GM20431 (cell line): ENCODE measurements around the gene RER1.
"Not testable (repeated sequence)": the region's sequence is repeated elsewhere in the genome, so short reads cannot be mapped to it uniquely, and the experiment has no call there.

ENCODE experiments used
- in situ Hi-C: fragments of 300-500 bp; cut with MseI, MboI; formaldehyde crosslinking; loops from one replicate; pipeline ENCODE4 v1.15.0; 2020; ENCODE audit warnings: low sequenced_read_pairs; ENCODE audit not compliant: unreplicated experiment

RER1 gene

DNA sequence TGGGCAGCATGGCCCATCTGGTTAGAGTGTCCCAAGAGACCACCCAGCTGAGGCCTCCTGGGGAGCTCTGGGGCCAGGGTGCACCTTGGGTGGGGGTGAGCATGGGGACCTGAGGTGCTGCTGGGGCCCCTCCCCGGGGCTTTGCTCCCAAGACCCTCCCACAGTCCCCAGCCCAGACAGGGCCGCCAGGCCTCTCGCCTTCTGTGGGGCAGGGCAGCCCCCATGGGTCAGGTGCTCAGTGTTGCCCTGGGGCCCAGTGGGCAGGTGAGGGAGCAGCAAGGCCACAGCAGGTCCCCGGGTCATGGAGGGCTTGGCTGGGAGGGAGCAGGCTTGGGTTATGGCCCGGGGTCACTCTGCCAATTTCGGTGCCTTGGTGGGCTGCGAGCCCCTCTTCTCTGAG, 45.2 kb downstream of the RER1 start:
- in situ Hi-C loops = no loop called here

DNA sequence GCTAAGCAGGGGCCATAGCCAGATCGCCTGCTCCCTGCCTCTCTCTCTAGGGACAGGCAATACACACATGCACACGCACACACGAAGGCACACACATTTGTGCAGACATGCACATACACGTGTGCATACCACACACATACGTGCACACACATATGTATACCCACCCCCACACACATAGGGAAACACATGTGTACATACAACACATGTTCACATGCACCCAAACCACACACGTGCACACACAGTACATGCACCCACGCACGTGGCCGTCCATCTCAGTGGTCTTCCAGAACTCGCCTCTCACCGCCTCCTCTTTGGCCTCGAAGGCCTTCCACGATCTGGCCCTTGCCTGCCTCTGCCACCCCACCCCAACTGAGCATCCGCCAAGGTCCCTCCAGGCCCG, 46.0 kb downstream of the RER1 start:
- in situ Hi-C loops = no loop called here

DNA sequence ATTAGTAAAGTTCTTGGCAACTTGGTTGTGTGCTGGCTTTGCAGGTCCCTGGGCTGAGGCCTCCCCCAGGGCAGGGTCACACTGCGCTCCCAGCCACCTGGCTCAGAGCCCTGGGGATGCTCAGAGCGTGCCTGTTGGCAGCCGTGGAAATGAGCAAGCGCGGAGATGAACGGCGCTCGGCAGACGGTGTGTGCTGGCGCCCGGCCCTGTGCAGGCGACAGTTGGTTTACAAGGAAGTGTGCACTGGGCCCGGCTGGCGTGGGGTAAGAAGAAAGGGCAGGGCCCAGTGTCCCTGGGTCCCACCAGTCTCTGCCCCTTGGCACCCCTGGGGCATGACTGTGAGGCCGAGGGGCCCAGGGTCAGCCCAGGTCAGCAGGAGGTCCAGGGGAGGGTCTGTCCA, 46.4 kb downstream of the RER1 start:
- in situ Hi-C loops = no loop called here

DNA sequence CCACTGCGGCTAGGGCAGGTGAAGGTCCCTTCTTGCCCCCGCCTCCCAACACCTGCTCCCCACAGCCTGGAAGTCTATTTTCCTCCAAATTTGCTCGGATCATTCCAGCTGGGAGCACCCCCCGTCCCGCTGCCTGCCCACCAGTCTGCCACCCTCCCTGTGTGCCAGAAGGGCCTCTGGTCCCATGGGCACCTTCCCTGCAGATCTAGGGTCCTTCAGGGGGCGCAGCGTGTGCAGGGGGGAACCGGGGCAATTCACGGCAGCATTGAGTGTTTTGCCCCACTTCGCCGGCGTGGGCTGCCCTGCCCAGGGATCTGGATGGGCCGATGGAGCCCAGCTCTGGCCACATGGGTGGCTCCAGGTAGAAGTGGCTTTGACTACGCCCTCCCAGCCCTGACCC, 47.0 kb downstream of the RER1 start:
- in situ Hi-C loops = no loop called here

DNA sequence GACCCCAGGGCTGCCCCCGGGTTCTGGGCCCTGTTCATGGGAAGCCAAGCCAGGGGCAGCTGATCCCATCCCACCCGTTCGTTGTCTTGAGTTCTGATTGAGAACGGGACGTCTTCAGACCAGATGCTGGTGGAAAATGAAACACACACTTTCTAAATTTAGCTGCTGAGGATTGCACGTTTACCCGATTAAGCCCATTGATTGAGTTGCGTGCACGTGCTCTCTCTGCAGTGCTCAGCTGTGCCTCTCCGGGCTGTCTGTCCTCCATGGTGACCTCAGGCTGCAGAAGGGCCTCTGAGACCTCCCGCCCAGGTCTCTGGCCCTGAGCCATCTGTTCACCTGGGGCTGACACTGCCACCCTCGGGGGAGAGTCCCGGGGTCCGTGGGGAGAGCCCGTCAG, 47.7 kb downstream of the RER1 start:
- in situ Hi-C loops = no loop called here

DNA sequence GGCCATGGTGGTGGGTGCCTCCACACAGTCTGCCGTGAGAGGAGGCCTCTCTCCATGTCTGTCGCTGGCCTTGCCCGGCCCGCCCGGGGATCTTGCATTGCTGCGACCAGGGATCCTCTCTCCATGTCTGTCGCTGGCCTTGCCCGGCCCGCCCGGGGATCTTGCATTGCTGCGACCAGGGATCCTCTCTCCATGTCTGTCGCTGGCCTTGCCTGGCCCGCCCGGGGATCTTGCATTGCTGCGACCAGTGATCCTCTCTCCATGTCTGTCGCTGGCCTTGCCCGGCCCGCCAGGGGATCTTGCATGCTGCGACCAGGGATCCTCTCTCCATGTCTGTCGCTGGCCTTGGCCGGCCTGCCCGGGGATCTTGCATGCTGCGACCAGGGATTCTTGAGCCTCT, 48.7 kb downstream of the RER1 start:
- in situ Hi-C loops = not testable (repeated sequence)

DNA sequence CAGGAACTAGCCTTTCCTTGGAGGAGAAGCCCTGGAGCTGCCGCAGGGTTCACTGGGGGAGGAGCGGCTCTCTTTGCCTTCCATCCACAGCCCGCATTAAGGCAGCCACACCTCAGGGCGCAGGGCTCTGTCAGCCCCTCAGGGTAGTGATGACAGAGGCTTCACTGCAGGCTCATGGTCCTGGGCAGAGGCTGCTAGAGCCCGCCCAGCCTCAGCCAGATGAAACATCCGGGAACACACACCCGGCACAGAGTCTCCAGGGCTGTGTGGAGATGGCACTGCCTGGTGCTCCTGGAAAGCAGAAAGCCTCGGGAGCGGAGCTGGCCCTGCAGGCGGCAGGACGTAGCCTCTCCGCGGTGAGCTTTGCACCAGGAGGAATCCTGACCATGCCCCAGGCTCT, 50.1 kb downstream of the RER1 start:
- in situ Hi-C loops = no loop called here

DNA sequence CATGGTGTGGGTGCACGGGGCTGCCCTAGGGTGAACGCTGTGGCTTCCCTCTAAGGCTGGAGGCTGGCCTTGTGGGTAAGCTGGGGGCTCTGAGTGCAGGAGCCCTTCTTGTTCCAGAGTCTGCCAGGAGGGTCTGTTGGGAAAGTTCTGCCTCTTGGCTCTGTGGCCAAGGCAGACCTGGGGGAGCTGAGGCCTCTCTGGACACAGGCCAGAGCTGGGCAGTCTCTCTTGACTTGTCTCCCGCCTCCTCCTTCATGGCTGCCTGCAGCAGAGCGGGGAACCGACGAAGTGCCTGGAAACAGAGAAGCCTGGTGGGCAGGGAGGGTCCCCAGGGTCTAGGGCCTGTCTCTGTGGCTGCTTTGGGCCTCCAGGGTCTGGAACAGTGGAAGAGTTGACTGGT, 51.0 kb downstream of the RER1 start:
- in situ Hi-C loops = no loop called here

DNA sequence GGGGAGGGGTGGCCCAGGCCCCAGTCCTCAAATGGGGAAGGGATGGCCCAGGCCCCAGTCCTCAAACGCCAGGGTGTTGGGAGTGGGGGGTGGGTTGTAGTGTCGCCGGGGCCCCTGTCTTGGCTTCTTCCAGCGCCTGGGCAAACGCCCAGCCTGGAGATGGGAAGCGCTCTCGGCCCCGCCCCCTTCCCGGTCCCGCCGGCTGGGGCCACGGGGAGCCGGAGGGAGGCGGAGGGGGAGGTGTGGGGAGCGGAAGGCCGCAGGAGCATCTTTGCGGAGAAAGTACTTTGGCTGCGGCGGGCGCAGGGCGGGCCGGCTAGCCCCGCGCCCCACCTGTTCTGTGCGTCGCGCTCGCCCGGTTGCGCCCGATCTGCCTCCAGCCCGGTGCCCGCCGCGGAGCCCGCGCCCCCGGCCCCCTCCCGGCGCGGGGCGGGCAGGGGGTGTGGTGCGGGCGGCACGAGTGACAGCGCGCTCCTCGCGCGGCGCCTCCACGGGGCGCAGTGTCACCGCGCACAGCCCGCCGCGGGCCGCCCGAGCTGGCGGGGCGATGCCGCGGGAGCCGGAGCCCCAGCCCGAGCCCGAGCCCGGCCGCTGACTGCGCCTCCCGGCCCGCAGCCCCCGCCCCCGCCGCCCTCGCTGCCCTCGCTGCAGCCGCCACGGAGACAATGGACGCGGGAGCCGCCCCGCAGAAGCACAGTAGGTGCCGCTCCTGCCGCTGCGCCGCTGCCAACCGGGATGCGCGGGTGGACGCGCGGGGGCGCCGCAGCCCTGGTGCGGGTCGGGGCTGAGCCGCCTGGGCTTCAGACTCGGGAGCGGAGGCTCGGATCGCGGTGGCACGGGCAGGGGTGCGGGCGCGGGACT, 51.9 kb downstream of the RER1 start:
- in situ Hi-C loops = no loop called here

DNA sequence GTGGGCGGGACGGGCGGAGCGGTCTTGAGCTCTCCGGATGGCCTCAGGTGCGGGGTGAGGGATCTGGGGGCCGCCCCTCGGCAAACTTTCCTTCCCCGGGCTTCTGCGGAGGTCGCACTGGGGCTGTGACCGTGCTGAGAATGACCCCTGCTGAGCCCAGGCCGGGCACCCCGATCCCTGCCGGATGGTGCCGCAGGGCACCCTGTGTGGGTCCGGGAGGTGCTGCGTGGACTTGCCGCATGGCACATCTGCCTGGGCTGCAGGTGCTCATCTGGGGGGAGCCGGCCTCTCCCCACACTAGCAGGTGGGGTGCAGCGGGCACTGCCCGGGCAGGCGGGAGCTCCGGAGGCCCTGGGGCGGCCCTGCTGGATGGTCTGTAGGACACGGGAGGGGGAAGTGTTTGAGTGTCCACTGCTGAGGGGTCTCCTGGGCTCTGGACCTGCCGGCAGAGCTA, 52.5 kb downstream of the RER1 start:
- in situ Hi-C loops = no loop called here

DNA sequence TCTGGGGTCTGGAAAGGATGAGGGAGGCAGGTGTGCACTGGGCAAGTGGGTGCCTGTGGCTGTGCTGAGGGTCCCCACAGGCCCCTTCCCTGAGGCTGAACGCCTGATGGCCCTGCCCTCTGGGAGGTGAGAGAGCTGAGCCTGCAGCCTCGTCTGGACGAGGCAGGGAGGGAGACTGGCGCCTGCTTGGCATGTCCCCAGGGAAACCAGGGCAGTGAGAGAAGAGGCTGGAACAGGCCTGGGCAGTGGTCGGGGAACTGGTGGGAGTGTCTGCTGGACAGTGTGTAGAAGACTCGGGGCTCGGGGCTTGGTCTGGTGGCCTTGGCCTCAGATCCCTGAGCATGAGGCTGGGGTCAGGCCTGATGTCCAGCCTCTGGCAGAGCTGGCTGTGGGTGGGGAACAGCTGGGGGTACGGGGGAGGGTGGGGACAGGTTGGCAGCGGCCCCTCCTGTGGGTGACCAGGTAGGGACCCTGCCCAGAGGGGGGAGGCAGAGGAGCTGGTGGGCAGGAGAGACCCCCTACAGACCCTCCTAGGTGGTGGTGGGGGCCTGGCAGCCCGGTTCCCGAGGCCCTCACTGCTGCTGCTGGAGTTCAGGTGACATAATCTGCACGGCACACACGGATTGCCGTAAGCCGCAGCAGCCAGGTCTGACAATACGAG, 53.7 kb downstream of the RER1 start:
- in situ Hi-C loops = no loop called here

DNA sequence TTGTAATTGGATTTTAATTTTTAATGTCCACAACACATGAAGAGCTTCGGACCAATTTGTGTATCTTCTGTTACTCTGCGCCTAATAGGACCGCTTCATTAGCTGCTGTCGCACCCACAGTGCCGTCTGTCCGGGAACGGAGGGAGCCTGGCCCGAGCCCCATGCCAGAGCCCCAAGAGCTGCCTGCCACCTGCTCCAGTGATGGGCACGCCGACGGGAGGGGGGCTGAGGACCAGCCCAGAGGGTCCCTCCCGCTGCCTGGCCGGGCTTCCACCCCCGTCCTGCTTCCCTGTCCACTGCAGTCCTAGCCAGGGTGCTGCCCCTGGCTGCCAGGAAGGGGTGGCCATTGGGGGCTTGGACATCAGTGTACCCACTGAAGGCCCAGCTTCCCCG, 54.2 kb downstream of the RER1 start:
- in situ Hi-C loops = no loop called here

DNA sequence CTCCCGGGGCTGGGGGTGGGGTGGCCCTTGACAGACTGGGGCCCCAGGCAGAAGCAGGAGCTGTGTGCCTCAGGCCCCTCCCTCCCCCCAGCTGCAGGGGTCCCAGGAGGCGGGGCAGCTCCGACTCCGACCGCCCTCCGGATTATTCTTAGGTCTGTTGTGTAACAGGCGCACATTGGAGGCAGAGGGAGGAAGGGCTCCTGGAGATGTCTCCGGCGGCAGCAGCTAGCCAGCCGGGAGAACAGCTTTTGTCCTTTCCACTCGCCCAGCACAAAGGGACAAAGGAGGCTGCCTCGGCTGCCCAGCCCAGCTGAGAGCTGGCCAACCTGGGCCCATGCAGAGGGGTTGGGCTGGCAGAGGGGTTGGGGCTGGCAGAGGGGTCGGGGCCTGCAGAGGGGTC, 54.8 kb downstream of the RER1 start:
- in situ Hi-C loops = no loop called here

DNA sequence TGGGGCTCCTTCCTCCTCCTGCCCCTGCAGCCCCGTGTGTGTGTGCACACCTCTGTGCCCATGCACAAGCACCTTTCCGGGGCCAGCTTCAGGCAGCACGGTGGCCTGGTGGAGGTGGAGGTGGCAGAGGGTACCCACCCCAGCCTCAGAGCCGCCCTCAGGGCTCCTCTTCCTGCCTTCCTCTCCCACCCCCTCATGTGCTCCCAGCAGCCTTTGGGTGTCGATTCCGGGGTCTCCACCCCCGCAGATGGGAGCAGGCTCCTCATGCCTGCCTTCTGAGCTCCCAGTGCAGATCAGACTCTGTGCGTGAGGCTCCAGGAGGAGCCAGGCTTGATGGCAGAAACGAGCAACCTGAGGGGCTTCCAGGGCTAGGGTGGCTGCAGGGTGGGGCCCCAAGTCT, 55.2 kb downstream of the RER1 start:
- in situ Hi-C loops = no loop called here

DNA sequence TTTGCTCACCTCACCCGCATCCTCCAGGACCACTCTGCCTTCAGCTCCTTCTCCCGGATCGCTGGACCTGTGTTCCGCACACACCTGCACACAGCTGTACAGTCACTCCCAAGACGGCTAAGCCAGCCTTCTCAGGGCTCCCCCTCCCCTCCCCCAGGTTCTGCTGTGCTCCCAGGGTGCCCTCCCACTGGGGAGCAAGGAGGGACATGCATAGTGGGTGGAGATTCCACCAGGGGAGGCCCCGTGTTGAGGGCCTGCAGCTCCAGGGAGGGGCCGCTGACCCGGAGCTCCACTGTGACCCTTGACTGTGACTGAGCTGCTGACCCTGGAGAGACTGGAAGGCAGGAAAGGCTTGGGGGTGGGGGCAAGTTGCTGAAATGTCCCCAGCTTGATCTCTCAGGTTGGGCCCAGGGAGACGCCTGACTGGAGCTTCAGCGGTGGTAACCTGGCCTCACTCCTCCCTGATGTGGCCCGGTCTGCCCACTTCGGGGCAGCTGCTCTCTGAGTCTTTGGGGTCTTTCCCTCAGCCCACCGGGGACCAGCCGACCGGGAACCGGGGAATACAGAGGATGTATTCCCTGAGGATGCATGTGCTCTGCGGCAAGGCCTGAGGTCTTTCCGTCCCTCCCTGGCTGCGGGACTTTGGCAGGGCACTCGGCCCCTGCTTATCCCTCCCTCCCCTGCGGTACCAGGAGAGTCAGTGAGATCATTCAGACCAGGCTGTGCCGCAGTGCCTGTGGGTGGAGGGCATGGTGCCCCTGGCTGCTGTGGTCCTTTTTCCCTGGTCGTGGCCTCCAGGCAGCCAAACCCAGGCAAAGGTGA, 55.8 kb downstream of the RER1 start:
- in situ Hi-C loops = no loop called here

DNA sequence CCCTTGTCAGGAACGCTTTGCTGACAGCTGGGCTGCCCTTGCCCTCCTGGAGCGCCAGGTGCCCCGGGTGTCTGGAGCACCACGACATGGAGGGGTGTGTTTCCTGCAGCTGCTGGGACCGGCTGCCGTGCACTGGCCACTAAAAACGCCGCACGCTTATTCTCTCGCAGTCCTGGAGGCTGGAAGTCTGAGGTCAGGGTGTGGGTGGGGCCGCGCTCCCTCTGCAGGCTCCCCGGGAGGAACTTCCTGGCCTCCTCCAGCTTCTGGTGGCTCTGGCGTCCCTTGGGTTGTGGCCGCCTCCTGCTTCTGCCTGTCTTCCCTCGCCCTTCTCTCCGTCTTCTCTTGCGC, 56.4 kb downstream of the RER1 start:
- in situ Hi-C loops = no loop called here

DNA sequence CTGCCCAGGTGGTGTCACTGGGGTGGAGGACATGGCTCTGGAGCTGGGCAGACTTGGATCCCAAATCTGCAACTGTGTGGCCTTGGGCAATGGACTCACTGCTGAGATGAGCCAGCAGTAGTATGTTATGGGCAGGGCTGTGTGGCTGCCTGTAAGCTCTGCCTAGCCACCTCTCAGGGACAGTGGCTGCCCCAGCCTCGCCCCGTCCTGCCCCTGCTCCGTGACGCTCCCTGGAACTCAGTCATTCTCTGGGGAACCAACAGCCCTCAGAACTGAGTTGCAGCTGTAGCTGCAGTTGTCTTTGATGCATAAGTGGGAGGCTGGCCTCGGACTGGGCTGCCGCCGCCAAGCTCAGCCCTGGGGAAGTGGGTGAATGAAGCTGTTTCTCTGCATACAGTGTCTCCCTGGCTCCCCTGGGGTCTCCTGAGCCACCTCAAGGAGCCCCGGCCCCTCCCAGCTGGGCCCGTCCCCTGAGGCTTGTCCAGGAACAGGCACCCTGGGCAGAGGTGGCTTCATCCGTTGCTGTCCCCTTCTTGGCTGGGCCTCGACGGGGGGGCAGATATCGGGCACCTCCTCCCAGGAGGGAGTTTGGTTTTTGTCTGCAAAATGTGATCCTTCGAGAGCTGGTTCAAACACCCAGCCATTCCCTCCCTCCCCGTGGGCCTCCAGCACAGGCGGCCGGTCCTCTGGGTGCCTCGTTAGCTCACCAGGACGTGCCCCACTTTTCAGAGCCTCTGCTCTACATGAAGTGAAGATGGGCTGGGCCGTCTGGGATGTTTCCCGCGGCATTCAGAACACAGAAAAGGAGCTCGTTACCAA, 58.2 kb downstream of the RER1 start:
- in situ Hi-C loops = no loop called here

DNA sequence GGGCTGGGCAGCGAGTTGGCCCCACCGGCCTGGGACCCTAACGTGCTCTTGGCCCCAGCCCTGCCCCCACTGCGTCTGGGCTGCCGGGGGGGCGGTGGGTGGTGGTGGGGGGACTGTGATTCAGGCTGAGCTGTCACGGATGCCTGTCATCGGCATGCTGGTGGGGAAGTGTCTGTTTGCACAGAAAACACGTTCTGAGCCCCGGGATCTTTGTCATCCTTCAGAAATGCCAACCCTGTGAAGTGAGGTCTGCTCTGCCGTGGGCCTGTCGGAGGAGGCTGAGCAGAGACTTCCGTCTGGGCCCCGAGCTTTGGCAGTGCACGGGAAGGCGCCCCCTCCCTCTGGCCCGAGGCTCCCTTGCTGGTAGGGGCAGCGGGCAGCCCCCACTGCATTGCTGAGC, 60.1 kb downstream of the RER1 start:
- in situ Hi-C loops = no loop called here

DNA sequence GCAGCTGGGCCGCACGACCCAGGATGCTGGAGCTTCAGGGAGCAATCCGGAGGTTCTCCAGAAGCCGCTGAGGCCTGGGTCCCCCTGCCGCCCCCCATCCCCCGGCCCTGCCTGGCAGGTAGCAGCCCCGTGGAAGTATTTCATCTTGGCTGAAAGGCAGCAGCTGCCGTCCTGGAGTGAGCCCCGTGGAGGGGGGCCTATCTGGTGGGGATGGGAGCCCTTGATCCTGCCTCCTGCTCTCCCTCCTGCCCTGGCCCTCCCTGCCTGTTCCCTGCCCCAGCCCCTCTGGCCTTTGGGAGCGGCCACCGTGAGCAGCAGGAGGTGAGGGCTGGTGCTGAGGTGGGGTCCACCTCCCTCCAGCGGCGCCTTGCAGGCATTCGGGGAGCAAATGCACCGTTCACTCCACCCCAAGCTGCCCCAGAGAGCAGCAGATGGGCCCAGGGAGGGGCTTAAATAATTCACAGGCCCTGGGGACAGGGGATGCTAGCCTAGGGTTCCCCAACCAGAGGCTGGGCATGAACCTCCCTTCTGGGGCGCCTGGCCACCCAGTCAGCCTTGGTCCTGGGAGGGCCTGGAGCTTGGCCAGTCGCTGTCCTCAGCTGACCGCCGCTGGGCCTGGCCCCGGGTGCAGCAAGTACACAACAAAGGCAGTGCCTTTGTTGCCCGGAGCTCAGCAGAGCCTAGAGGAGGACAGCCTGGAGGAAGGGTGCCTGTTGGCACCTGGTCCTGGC, 60.7 kb downstream of the RER1 start:
- in situ Hi-C loops = no loop called here

DNA sequence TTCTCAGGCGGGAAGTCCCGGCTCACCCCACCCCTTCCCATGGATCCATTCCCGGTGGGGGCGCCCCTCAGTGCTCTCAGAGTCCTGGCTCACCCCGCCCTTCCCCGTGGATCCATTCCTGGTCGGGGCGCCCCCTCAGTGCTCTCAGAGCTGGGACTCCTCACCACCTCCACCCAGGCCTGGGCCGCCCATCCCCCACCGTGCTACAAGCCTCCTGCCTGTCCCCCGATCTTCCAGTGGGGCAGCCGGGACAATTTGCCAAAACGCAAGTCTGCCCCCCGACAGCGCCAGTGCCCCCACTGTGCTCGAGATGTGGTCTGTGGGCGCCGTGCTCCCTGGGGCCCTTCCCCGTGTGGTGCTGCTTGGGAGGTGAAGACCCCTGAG, 61.3 kb downstream of the RER1 start:
- in situ Hi-C loops = no loop called here
